Measurements from ENCODE around the gene SMURF1.

DNA sequence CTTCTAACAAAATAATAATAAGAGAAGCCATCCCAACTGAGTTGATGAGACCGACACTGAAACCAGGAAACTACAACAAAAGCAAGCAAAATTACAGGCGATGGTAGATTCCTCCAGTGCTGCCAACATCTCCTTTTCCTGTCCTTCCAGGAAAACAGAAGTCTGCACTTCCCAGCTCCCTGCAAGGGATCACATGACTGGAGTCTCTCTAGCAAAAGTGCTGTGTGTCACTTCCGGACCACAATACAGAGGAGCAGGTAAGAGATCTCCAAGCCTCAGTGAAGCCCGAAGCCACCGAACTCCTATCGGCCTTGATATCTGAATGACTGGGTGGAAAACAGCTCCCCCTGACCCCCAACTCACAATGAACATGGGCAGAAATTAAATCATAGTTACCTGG, 63.2 kb downstream of the SMURF1 start:
- TF ChIP-seq, protein P1, sequence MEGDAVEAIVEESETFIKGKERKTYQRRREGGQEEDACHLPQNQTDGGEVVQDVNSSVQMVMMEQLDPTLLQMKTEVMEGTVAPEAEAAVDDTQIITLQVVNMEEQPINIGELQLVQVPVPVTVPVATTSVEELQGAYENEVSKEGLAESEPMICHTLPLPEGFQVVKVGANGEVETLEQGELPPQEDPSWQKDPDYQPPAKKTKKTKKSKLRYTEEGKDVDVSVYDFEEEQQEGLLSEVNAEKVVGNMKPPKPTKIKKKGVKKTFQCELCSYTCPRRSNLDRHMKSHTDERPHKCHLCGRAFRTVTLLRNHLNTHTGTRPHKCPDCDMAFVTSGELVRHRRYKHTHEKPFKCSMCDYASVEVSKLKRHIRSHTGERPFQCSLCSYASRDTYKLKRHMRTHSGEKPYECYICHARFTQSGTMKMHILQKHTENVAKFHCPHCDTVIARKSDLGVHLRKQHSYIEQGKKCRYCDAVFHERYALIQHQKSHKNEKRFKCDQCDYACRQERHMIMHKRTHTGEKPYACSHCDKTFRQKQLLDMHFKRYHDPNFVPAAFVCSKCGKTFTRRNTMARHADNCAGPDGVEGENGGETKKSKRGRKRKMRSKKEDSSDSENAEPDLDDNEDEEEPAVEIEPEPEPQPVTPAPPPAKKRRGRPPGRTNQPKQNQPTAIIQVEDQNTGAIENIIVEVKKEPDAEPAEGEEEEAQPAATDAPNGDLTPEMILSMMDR (IDR thresholded peaks at IDR 0.05) = no peak
- TF ChIP-seq POLR2A (IDR thresholded peaks at IDR 0.05) = no peak
- TF ChIP-seq EP300 (IDR thresholded peaks at IDR 0.05) = no peak
